Ovary (tissue), 3 donors: ENCODE measurements around the gene COL23A1.

ENCODE experiments used
- EP300 ChIP-seq: sonication (generic); formaldehyde crosslinking; IDR thresholded peaks from one replicate; pipeline ENCODE4 v1.6.1; 2017; ENCODE audit warnings: antibody characterized with exemption
- POLR2A ChIP-seq: fragments of 450-650 bp; IDR thresholded peaks from one replicate; pipeline ENCODE4 v1.6.1; 2017; ENCODE audit warnings: antibody characterized with exemption, mild to moderate bottlenecking, moderate library complexity
- TF ChIP-seq, protein P1 (sequence below), 3 donors: fragments of 450-650 bp in 2 of 3; fragments of 200-600 bp in 1 of 3; IDR thresholded peaks; one replicate each; pipeline versions ENCODE4 v1.5.1 to v1.8.0; 2016 to 2022; ENCODE audit warnings: antibody characterized with exemption in 3 of 3, mild to moderate bottlenecking in 1 of 3
- donor health status: DM: no; HTN: no; CAD: no.

GRCh38 chr5:178380541-178381074 is 209.6 kb downstream of the COL23A1 start:
- TF ChIP-seq POLR2A = no peak
- TF ChIP-seq, protein P1, sequence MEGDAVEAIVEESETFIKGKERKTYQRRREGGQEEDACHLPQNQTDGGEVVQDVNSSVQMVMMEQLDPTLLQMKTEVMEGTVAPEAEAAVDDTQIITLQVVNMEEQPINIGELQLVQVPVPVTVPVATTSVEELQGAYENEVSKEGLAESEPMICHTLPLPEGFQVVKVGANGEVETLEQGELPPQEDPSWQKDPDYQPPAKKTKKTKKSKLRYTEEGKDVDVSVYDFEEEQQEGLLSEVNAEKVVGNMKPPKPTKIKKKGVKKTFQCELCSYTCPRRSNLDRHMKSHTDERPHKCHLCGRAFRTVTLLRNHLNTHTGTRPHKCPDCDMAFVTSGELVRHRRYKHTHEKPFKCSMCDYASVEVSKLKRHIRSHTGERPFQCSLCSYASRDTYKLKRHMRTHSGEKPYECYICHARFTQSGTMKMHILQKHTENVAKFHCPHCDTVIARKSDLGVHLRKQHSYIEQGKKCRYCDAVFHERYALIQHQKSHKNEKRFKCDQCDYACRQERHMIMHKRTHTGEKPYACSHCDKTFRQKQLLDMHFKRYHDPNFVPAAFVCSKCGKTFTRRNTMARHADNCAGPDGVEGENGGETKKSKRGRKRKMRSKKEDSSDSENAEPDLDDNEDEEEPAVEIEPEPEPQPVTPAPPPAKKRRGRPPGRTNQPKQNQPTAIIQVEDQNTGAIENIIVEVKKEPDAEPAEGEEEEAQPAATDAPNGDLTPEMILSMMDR (IDR thresholded peaks at IDR 0.05) = no peak
- TF ChIP-seq EP300 = no peak
